Measurements from ENCODE around the gene DDX46.
"Not testable (repeated sequence)": the region's sequence is repeated elsewhere in the genome, so short reads cannot be mapped to it uniquely, and the experiment has no call there.

- not testable (repeated sequence) for TF ChIP-seq CTCF (IDR thresholded peaks at IDR 0.05; ENCODE audit: poor library complexity, severe bottlenecking); POLR2AphosphoS5 (IDR thresholded peaks at IDR 0.05); MXI1 (conservative IDR thresholded peaks at IDR 0.05; ENCODE audit: poor library complexity, severe bottlenecking); EP300 (conservative IDR thresholded peaks at IDR 0.05; ENCODE audit: poor library complexity, severe bottlenecking); TAF1 (IDR thresholded peaks at IDR 0.05; ENCODE audit: low read depth); EZH2 (IDR thresholded peaks at IDR 0.05; ENCODE audit: borderline replicate concordance, insufficient read depth, low read length, poor library complexity, severe bottlenecking); RAD21 (conservative IDR thresholded peaks at IDR 0.05); SMC3 (conservative IDR thresholded peaks at IDR 0.05; ENCODE audit: poor library complexity)
- TF ChIP-seq, protein P1, sequence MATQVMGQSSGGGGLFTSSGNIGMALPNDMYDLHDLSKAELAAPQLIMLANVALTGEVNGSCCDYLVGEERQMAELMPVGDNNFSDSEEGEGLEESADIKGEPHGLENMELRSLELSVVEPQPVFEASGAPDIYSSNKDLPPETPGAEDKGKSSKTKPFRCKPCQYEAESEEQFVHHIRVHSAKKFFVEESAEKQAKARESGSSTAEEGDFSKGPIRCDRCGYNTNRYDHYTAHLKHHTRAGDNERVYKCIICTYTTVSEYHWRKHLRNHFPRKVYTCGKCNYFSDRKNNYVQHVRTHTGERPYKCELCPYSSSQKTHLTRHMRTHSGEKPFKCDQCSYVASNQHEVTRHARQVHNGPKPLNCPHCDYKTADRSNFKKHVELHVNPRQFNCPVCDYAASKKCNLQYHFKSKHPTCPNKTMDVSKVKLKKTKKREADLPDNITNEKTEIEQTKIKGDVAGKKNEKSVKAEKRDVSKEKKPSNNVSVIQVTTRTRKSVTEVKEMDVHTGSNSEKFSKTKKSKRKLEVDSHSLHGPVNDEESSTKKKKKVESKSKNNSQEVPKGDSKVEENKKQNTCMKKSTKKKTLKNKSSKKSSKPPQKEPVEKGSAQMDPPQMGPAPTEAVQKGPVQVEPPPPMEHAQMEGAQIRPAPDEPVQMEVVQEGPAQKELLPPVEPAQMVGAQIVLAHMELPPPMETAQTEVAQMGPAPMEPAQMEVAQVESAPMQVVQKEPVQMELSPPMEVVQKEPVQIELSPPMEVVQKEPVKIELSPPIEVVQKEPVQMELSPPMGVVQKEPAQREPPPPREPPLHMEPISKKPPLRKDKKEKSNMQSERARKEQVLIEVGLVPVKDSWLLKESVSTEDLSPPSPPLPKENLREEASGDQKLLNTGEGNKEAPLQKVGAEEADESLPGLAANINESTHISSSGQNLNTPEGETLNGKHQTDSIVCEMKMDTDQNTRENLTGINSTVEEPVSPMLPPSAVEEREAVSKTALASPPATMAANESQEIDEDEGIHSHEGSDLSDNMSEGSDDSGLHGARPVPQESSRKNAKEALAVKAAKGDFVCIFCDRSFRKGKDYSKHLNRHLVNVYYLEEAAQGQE (IDR thresholded peaks at IDR 0.05; ENCODE audit: borderline replicate concordance) = not testable (repeated sequence)
These were observed 9.1 kb downstream of the DDX46 start for GRCh38 chr5:134767528-134768291.
